ENCODE results near the gene EYA2.

Gene EYA2

DNA sequence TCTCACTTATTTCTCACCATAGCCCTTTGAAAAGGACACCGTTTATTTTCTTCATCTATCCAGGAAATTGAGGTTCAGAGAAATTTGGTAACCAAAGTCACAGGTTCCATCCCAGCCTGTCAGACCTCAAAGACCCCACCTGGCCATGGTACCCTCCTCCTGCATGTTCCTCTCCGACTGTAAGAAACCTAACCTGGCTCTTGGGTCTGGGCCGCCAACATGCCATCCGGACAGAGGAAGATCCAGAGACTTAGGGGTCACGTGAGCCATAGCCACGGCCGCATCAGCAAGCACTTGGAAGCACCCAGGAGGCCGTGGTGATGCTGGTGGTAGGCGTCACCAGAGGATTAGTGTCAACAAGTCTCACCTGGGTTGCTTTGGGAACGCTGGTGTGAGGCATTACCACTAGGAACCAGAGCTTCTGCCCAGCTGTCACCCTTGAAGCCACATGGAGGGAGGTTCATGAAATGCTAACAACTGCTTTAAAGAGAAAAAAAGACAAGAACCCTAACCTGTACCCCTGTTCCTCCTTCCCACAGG, 177.1 kb downstream of the EYA2 start:
- no peak for FAIRE-seq
- no peak for DNase-seq (ENCODE audit: insufficient read length)
- no peak for TF ChIP-seq TAF1 (IDR thresholded peaks at IDR 0.05; ENCODE audit: borderline replicate concordance, low read depth, low read length)
- no peak for TF ChIP-seq POLR2AphosphoS5 (IDR thresholded peaks at IDR 0.05; ENCODE audit: low read depth, low read length)
- no peak for TF ChIP-seq POLR2A (IDR thresholded peaks at IDR 0.05; ENCODE audit: low read depth, low read length)

DNA sequence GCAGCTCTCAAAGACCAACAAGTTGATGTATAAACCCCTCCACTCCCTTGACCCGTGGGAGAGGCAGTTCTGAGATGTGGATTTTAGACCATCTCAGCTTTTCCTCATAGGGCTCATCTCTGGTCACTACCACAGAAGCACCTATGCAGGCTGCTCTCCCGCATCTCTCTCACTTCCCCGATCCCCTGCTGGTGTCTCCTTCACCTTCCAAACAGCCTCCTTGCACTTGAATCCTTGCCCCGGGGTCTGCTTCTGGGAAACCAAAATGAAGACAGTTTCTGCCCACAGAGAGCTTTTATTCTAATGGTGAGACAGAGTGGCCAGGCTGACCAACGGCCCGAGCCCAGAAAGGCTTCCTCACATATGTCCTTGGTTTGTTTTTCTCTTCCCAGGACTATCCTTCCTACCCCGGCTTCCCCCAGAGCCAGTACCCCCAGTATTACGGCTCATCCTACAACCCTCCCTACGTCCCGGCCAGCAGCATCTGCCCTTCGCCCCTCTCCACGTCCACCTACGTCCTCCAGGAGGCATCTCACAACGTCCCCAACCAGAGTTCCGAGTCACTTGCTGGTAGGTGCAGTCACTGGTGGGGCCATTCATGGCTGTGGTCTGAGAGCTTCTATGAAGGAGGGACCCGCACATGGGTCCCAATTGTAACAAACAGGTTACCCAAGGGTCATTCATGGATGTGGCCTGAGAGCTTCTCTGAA, 179.3 kb downstream of the EYA2 start:
- TF ChIP-seq TAF1 (IDR thresholded peaks at IDR 0.05; ENCODE audit: borderline replicate concordance, low read depth, low read length) (no peak), POLR2AphosphoS5 (IDR thresholded peaks at IDR 0.05; ENCODE audit: low read depth, low read length) (no peak), POLR2A (IDR thresholded peaks at IDR 0.05; ENCODE audit: low read depth, low read length) (no peak)
- DNase-seq (ENCODE audit: insufficient read length) (no peak), FAIRE-seq (no peak)

DNA sequence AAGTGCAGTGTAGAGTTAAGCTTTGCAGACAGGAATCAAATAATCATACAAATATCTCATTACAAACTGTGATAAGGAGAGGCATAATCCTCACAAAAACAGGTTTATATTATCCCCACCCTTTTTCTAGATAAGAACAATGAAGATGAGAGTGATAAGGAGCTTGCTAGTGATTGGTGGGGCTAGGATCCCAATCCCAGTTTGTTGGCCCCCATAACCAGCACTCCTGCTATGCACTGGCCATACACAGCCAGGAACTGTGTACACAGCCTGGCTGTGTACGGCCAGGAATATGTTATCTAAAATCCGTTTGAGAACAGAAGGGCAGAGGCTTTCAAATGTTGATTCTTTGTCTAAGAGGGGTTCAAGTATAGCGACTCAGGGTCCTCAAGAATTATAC, 180.6 kb downstream of the EYA2 start:
- TF ChIP-seq POLR2A (IDR thresholded peaks at IDR 0.05; ENCODE audit: low read depth, low read length) (no peak), POLR2AphosphoS5 (IDR thresholded peaks at IDR 0.05; ENCODE audit: low read depth, low read length) (no peak), TAF1 (IDR thresholded peaks at IDR 0.05; ENCODE audit: borderline replicate concordance, low read depth, low read length) (no peak)
- FAIRE-seq (no peak), DNase-seq (ENCODE audit: insufficient read length) (no peak)

DNA sequence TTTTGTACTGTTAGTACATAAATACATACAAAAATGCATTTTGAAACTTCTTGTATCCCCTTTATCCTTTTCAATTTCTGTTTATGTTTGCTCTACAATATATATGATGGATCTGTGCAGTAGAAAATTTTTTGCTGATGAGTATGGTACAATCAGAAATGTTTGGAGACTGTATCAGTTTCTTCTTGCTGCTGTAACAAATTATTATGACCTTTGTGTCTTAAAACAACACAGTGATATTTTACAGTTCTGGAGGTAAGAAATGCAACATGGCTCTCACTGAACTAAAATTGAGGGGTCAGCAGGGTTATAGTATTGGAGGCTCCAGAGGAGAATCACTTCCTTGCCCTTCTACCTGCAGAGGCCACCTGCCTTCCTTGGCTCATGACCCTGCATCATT, 184.4 kb downstream of the EYA2 start:
- FAIRE-seq (no peak), DNase-seq (ENCODE audit: insufficient read length) (no peak)
- TF ChIP-seq POLR2AphosphoS5 (IDR thresholded peaks at IDR 0.05; ENCODE audit: low read depth, low read length) (no peak), TAF1 (IDR thresholded peaks at IDR 0.05; ENCODE audit: borderline replicate concordance, low read depth, low read length) (no peak), POLR2A (IDR thresholded peaks at IDR 0.05; ENCODE audit: low read depth, low read length) (no peak)

DNA sequence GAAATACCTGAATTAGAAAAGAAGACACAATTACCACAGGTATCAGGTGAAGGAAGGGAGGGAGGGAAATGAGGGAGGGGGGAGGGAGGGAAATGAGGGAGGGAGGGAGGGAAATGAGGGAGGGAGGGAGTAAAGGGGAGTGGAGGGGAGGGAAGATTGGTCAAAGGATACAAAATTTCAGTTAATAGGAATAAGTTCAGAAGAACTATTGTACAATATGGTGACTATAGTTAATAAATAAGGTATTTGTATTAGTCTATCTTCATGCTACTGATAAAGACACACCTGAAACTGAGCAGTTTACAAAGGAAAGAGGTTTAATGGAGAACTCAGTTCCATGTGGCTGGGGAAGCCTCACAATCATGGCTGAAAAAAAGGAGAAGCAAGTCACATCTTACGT, 185.7 kb downstream of the EYA2 start:
- TF ChIP-seq POLR2AphosphoS5 (IDR thresholded peaks at IDR 0.05; ENCODE audit: low read depth, low read length) (no peak), POLR2A (IDR thresholded peaks at IDR 0.05; ENCODE audit: low read depth, low read length) (no peak), TAF1 (IDR thresholded peaks at IDR 0.05; ENCODE audit: borderline replicate concordance, low read depth, low read length) (no peak)
- DNase-seq (ENCODE audit: insufficient read length) (no peak), FAIRE-seq (no peak)

DNA sequence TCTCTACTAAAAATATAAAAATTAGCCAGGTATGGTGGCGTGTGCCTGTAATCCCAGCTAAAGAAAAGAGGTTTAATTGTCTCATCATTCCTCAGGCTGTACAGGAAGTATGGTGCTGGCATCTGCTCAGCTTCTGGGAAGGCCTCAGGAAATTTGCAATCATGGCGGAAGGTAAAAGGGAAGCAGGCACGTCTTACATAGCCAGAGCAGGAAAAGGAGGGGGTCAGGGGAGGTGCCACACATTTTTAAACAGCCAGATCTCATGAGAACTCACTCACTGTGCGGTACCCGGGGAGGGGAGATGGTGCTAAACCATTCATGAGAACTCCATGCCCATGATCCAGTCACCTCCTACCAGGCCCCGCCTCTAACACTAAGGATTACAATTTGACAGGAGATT, 191.7 kb downstream of the EYA2 start:
- no peak for TF ChIP-seq POLR2A (IDR thresholded peaks at IDR 0.05; ENCODE audit: low read depth, low read length)
- TF ChIP-seq POLR2AphosphoS5 (IDR thresholded peaks at IDR 0.05; ENCODE audit: low read depth, low read length): no peak
- no peak for TF ChIP-seq TAF1 (IDR thresholded peaks at IDR 0.05; ENCODE audit: borderline replicate concordance, low read depth, low read length)
- DNase-seq (ENCODE audit: insufficient read length) (no peak), FAIRE-seq (no peak)

DNA sequence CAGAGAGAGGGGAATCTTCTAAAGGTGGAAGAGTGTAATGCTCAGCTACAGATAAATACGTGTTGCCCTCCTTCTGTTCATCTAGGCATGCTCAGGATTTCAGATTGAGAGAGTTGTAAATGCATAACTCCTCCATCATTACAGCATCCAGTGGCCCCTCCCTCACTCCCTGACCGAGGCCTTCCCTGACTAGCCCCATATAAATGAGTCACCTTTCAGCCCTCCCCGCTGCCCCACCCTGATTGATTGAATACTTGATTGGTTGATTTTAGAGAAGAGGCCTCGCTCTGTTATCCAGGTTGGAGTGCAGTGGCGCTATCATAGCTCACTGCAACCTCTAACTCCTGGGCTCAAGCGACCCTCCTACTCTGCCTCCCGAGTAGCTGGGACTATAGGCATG, 193.7 kb downstream of the EYA2 start:
- no peak for FAIRE-seq
- TF ChIP-seq POLR2AphosphoS5 (IDR thresholded peaks at IDR 0.05; ENCODE audit: low read depth, low read length) (no peak), TAF1 (IDR thresholded peaks at IDR 0.05; ENCODE audit: borderline replicate concordance, low read depth, low read length) (no peak), POLR2A (IDR thresholded peaks at IDR 0.05; ENCODE audit: low read depth, low read length) (no peak)
- DNase-seq (ENCODE audit: insufficient read length): no peak

DNA sequence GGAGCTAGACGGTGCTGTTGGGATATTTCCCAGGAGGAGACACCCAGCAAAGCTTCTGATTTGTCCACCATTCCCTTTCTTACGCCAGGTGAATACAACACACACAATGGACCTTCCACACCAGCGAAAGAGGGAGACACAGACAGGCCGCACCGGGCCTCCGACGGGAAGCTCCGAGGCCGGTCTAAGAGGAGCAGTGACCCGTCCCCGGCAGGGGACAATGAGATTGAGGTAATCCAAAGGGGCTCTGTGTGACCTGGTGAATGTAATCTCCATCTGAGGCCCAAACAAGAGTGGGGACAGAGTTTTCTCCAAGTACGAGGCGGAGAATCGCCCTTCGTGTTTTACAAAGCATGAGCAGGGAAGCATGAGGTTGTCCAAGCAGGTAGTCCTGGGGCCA, 194.5 kb downstream of the EYA2 start:
- no peak for FAIRE-seq

DNA sequence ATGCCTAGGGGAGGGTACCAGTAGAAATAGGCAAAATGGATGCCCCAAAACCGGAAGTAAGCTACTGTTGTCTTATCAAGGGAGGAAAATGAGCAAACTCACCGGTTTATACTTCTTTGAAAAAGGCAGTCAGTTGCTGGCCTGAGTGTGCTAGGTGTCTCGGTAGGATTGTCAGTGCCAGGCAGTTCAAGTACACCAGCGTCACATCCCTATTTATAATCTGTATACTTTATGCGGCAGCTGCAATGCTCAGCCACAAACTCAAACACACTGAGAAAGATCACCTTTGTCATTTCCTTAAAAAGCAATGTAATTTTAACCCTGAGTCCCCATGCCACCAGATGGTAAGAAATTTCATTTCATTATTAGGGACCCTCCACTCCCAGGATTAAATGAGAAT, 196.2 kb downstream of the EYA2 start:
- no peak for FAIRE-seq
- DNase-seq (ENCODE audit: insufficient read length): no peak
- TF ChIP-seq POLR2AphosphoS5 (IDR thresholded peaks at IDR 0.05; ENCODE audit: low read depth, low read length) (no peak), TAF1 (IDR thresholded peaks at IDR 0.05; ENCODE audit: borderline replicate concordance, low read depth, low read length) (no peak), POLR2A (IDR thresholded peaks at IDR 0.05; ENCODE audit: low read depth, low read length) (no peak)

More for the DNA sequence above, 194.5 kb downstream of the EYA2 start:
- no peak for DNase-seq (ENCODE audit: insufficient read length)
- no peak for TF ChIP-seq TAF1 (IDR thresholded peaks at IDR 0.05; ENCODE audit: borderline replicate concordance, low read depth, low read length)
- no peak for TF ChIP-seq POLR2A (IDR thresholded peaks at IDR 0.05; ENCODE audit: low read depth, low read length)
- TF ChIP-seq POLR2AphosphoS5 (IDR thresholded peaks at IDR 0.05; ENCODE audit: low read depth, low read length): no peak

DNA sequence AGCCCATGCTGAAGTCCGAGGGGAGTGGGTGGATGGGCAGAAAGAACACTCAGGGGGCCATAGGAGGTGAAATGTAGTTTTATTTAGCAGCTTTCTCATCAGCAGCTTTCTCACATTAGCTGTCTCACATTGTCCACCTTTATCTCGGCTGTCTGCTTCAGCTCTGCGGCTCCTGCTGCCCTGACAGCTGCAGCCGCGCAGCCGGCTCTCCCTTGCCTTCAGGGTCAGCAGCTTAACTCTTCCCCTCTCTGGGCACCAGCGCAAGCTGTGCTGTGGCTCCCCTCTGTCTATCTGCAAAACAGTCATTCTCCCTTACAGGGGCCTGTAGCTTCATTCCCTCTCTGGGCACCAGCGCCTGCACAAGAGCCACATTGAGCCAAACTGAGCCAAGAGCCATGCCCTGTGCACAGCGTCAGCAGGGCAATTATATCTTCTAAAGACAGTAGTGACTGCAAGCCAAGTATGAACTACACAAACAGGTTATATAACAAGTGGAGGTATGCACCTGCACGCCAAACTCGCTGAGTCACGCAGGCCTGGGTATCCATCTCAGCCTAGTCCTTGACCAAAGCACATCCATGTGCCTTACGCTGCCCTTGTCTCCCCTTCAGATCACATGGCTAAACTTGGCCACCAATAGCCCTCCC, 198.8 kb downstream of the EYA2 start:
- DNase-seq (ENCODE audit: insufficient read length) (no peak), FAIRE-seq (no peak)
- TF ChIP-seq POLR2AphosphoS5 (IDR thresholded peaks at IDR 0.05; ENCODE audit: low read depth, low read length): no peak
- TF ChIP-seq POLR2A (IDR thresholded peaks at IDR 0.05; ENCODE audit: low read depth, low read length): no peak
- no peak for TF ChIP-seq TAF1 (IDR thresholded peaks at IDR 0.05; ENCODE audit: borderline replicate concordance, low read depth, low read length)

DNA sequence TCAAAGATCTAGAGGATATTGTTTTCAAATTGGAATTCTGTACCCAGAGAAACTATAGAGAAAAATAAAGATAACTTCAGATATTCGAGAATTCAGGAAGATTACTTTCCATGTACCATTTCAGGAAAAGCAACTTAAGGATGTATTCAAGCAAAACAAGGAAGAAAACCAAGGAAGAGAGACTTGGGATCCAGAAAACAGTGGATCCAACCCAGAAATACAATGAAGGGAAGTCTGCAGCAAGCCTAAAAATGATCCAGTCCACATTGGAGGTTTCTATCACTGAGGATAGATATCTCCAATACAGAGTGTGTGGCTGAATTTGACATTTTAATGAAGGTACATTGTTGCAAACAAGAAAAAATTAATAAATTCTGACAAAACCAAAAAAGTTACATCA, 201.0 kb downstream of the EYA2 start:
- TF ChIP-seq POLR2A (IDR thresholded peaks at IDR 0.05; ENCODE audit: low read depth, low read length) (no peak), TAF1 (IDR thresholded peaks at IDR 0.05; ENCODE audit: borderline replicate concordance, low read depth, low read length) (no peak)
- no peak for FAIRE-seq
- DNase-seq (ENCODE audit: insufficient read length): no peak
